Ascending aorta (tissue), 2 donors: ENCODE results near the gene PDCL3. TPM values are rescaled to one million over a fixed set of nuclear protein-coding genes. Genes with fewer than 3 reads are reported as not detected.

ENCODE experiments used
- DNase-seq, 2 donors: peaks; one replicate each; pipeline ENCODE4 v3.0.0-alpha.2; 2019; ENCODE audit warnings: low spot score in 2 of 2
- H3K27ac ChIP-seq, 2 donors: fragments of 200-600 bp; sonication (generic); one replicate each; pipeline ENCODE4 v1.5.1; 2016 to 2017; ENCODE audit warnings: mild to moderate bottlenecking in 1 of 2
- H3K27me3 ChIP-seq: fragments of 200-600 bp; sonication (generic); one replicate; pipeline ENCODE4 v1.5.1; 2017
- H3K36me3 ChIP-seq, 2 donors: fragments of 200-600 bp; sonication (generic); one replicate each; pipeline ENCODE4 v1.5.1; 2016
- H3K4me1 ChIP-seq, 2 donors: fragments of 200-600 bp; sonication (generic); one replicate each; pipeline ENCODE4 v1.5.1; 2016 to 2017; ENCODE audit warnings: mild to moderate bottlenecking in 1 of 2
- H3K4me3 ChIP-seq, 2 donors: fragments of 200-600 bp; sonication (generic); one replicate each; pipeline ENCODE4 v1.5.1; 2016 to 2017; ENCODE audit warnings: mild to moderate bottlenecking in 1 of 2
- H3K9me3 ChIP-seq, 2 donors: fragments of 200-600 bp; sonication (generic); one replicate each; pipeline ENCODE4 v1.5.1; 2016
- CTCF ChIP-seq, 3 experiments: fragments of 200-600 bp in 2 of 3; fragments of 450-650 bp in 1 of 3; sonication (generic) in 2 of 3; IDR thresholded peaks; one replicate each; pipeline ENCODE4 v1.5.1; 2016 to 2019; ENCODE audit warnings: antibody characterized with exemption in 3 of 3, mild to moderate bottlenecking in 1 of 3, moderate library complexity in 1 of 3
- intact Hi-C: fragments of 100-400 bp; cut with DNase I; formaldehyde crosslinking; loops from one replicate; pipeline ENCODE4 v1.15.1; 2023
- total RNA-seq: library from RNA; depleted of rRNA; stranded (reverse); fragments of >200 nt; gene quantifications from one replicate; pipeline ENCODE4 v1.1.0, GENCODE V29; 2016

The PDCL3 gene
- total RNA-seq, 1 donor from 2014 or later: 8.1 TPM

DNA sequence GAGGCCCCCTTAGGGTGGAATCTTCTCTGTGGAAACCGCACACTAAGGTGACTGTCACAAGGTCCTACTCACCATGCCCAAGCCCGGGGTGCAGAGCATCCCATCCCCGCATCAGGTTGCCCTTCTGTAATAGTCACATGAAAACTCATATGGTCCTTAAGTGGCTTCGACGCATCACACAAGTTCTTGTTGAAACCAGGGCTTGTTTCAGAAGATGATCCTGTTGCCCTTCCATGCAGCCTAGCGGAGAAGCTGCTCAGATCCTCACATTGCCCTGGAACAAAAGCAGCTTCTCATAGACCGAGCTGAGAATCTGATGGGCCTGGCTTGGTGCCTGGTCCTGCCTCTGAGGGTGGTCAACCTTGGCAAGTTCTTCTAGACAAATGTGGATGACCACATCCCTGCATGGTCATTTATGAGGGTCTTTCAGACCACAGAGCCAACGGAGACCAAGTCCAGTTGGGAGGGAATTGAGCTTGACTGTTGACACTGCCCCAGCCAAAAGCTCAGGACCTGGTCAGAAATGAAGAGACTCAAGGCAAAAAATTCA lies 54.1 kb downstream of the PDCL3 start:
- intact Hi-C loops: no loop called here
- TF ChIP-seq CTCF (IDR thresholded peaks at IDR 0.05): no peak
- Histone ChIP-seq H3K4me3 (no peak overlapping the region), H3K27me3 (no peaks in the 10 kb centered on the region), H3K9me3 (no peaks in the 10 kb centered on the region), H3K27ac (no peak overlapping the region), H3K36me3 (no peaks in the 10 kb centered on the region), H3K4me1 (no peaks in the 10 kb centered on the region)
- peak in 1 of 2 donors; percentile 28 for DNase-seq

DNA sequence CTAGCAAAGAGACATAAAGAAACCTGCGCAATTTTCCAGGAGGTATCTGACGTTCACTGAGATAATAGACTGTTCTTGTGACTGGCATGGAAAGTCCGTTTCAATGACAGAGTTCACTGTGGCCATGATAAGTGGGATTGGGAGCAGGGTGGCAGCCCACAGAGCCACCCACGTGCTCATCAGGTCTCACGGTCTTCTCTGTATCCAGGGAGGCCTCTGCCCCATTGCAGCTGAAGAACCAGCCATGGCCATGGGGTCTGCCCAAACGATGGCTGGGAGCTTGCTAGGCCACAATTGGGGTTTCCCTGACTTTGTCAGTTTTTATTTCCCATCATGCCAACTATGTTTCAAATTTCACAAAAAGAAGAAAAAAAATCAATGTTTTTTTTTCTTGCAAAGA lies 57.2 kb downstream of the PDCL3 start:
- no peak overlapping the region for H3K4me3 ChIP-seq
- DNase-seq: peak in 1 of 2 donors; percentile 3
- H3K27ac ChIP-seq: no peak overlapping the region
- no peak for TF ChIP-seq CTCF (IDR thresholded peaks at IDR 0.05)
- no peaks in the 10 kb centered on the region for H3K9me3 ChIP-seq
- no peaks in the 10 kb centered on the region for H3K27me3 ChIP-seq
- H3K4me1 ChIP-seq: no peaks in the 10 kb centered on the region
- H3K36me3 ChIP-seq: no peaks in the 10 kb centered on the region
- intact Hi-C loops: loop anchor here (10.0 kb wide), 1 partner anchor 95 kb away; no protein-coding TSS in a partner anchor

GRCh38 chr2:100620481-100620880 lies 57.7 kb downstream of the PDCL3 start:
- H3K27me3 ChIP-seq: no peaks in the 10 kb centered on the region
- intact Hi-C loops: loop anchor here (10.0 kb wide), 1 partner anchor 94 kb away; no protein-coding TSS in a partner anchor
- DNase-seq: peak in 1 of 2 donors; percentile 62
- no peak for TF ChIP-seq CTCF (IDR thresholded peaks at IDR 0.05)
- H3K36me3 ChIP-seq: no peaks in the 10 kb centered on the region
- no peaks in the 10 kb centered on the region for H3K9me3 ChIP-seq
- no peaks in the 10 kb centered on the region for H3K4me1 ChIP-seq
- no peak overlapping the region for H3K27ac ChIP-seq
- no peak overlapping the region for H3K4me3 ChIP-seq

GRCh38 chr2:100621371-100621951 lies 58.7 kb downstream of the PDCL3 start:
- TF ChIP-seq CTCF (IDR thresholded peaks at IDR 0.05): no peak
- DNase-seq: no peak
- H3K27me3 ChIP-seq: no peaks in the 10 kb centered on the region
- H3K27ac ChIP-seq: no peak overlapping the region
- no peaks in the 10 kb centered on the region for H3K9me3 ChIP-seq
- H3K4me1 ChIP-seq: no peaks in the 10 kb centered on the region
- no peaks in the 10 kb centered on the region for H3K36me3 ChIP-seq
- no peak overlapping the region for H3K4me3 ChIP-seq
- intact Hi-C loops: loop anchor here (10.0 kb wide), 1 partner anchor 93 kb away; no protein-coding TSS in a partner anchor

- H3K9me3 ChIP-seq: no peaks in the 10 kb centered on the region
- no peaks in the 10 kb centered on the region for H3K27me3 ChIP-seq
- H3K4me1 ChIP-seq: no peaks in the 10 kb centered on the region
- H3K4me3 ChIP-seq: no peak overlapping the region
- H3K36me3 ChIP-seq: no peaks in the 10 kb centered on the region
- intact Hi-C loops: loop anchor here (10.0 kb wide), 1 partner anchor 92 kb away; no protein-coding TSS in a partner anchor
- no peak for DNase-seq
- no peak overlapping the region for H3K27ac ChIP-seq
- no peak for TF ChIP-seq CTCF (IDR thresholded peaks at IDR 0.05)
Observed at GRCh38 chr2:100623033-100623715, 60.4 kb downstream of the PDCL3 start.
